ENCODE data around the gene AHCYL2. TPM values are rescaled to one million over a fixed set of nuclear protein-coding genes. Genes with fewer than 3 reads are reported as not detected.

AHCYL2 gene
- total RNA-seq, 1 experiment from 2014 or later: 23.2 TPM

- H3K36me3 Mint-ChIP-seq (ENCODE audit: insufficient read depth in 1 of 3, low read depth in 3 of 3): peaks cover 5 to 30% (median 26%) of the 10 kb centered on the region in 3 experiments; a peak in 6 of 7 replicates
- no peaks in the 10 kb centered on the region for H3K79me1 ChIP-seq (ENCODE audit: insufficient read depth, low read depth, low read length, poor library complexity, severe bottlenecking)
Observed at GRCh38 chr7:129458171-129458570, 233.3 kb downstream of the AHCYL2 start.

More at GRCh38 chr7:129458171-129458570, 233.3 kb downstream of the AHCYL2 start:
- DNase-seq: no peak
- H4K5ac ChIP-seq (ENCODE audit: insufficient read length, low read depth, low read length): no peak overlapping the region
- no peaks in the 10 kb centered on the region for H3K9me3 ChIP-seq (ENCODE audit: control insufficient read depth, low read depth, low read length)
- H2BK20ac ChIP-seq (ENCODE audit: low read depth, low read length, poor library complexity, severe bottlenecking): no peak overlapping the region
- H3K23me2 ChIP-seq (ENCODE audit: insufficient read length, low read depth, low read length, poor library complexity, severe bottlenecking): peaks cover 3% of the 10 kb centered on the region
- Mint-ChIP-seq H3K9me3 (no peaks in the 10 kb centered on the region), H3K4me1 (no peaks in the 10 kb centered on the region), H3K4me3 (no peak overlapping the region), H3K27me3 (ENCODE audit: low read depth) (no peaks in the 10 kb centered on the region), H3K27ac (no peak overlapping the region; a peak in 1 of 7 replicates)
- H3K23ac ChIP-seq (ENCODE audit: insufficient read length, low read depth, low read length): no peak overlapping the region
- no peak overlapping the region for H3K4me2 ChIP-seq (ENCODE audit: insufficient read depth, insufficient read length, low read length)
- H2AFZ ChIP-seq (ENCODE audit: low read length): no peak overlapping the region
- no peak overlapping the region for H3K14ac ChIP-seq (ENCODE audit: insufficient read depth, low read length)
- no CpG with 5 or more reads among the region's 5 CpGs for WGBS (ENCODE audit: extremely low coverage, insufficient read length, low lambda C conversion rate)
- H3K27me3 ChIP-seq (ENCODE audit: insufficient read depth, low read length): no peaks in the 10 kb centered on the region
- no peaks in the 10 kb centered on the region for H3K79me2 ChIP-seq (ENCODE audit: insufficient read depth, low read length)
- no peak overlapping the region for H3K56ac ChIP-seq (ENCODE audit: insufficient read length, low read depth, low read length)
- no peak overlapping the region for H2BK12ac ChIP-seq (ENCODE audit: insufficient read length, low read depth, low read length)
- no peak overlapping the region for H3K27ac ChIP-seq (ENCODE audit: insufficient read length, low read depth, low read length)
- H2AK5ac ChIP-seq (ENCODE audit: insufficient read length, low read length): no peak overlapping the region
- no peak overlapping the region for H3K4ac ChIP-seq (ENCODE audit: low read depth, low read length)
- no peaks in the 10 kb centered on the region for H4K20me1 ChIP-seq (ENCODE audit: control insufficient read depth, insufficient read depth, insufficient read length)
- no peak overlapping the region for H2BK15ac ChIP-seq (ENCODE audit: low read depth, low read length)
- no peak overlapping the region for H2BK120ac ChIP-seq (ENCODE audit: low read depth, low read length, poor library complexity, severe bottlenecking)
- no peak overlapping the region for H3K9ac ChIP-seq (ENCODE audit: extremely low read depth, insufficient read length, low read length)
- no peak overlapping the region for H3T11ph ChIP-seq (ENCODE audit: low read length)
- no peak overlapping the region for H2BK5ac ChIP-seq (ENCODE audit: insufficient read length, low read length)
- H3K4me1 ChIP-seq (ENCODE audit: insufficient read depth, low read length): no peaks in the 10 kb centered on the region
- no peak overlapping the region for H4K91ac ChIP-seq (ENCODE audit: insufficient read length, low read depth, low read length)
- no peak overlapping the region for H4K8ac ChIP-seq (replicated peaks; ENCODE audit: insufficient read length, low read depth, low read length)
- no peak overlapping the region for H3K18ac ChIP-seq (ENCODE audit: insufficient read length, low read depth, low read length)
- TF ChIP-seq, protein P1, sequence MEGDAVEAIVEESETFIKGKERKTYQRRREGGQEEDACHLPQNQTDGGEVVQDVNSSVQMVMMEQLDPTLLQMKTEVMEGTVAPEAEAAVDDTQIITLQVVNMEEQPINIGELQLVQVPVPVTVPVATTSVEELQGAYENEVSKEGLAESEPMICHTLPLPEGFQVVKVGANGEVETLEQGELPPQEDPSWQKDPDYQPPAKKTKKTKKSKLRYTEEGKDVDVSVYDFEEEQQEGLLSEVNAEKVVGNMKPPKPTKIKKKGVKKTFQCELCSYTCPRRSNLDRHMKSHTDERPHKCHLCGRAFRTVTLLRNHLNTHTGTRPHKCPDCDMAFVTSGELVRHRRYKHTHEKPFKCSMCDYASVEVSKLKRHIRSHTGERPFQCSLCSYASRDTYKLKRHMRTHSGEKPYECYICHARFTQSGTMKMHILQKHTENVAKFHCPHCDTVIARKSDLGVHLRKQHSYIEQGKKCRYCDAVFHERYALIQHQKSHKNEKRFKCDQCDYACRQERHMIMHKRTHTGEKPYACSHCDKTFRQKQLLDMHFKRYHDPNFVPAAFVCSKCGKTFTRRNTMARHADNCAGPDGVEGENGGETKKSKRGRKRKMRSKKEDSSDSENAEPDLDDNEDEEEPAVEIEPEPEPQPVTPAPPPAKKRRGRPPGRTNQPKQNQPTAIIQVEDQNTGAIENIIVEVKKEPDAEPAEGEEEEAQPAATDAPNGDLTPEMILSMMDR (conservative IDR thresholded peaks at IDR 0.05): no peak

Data from H9 (cell line).